Islet precursor cell (in vitro differentiated cells): ENCODE measurements around the gene MRPL9.

Source experiments
- DNase-seq: peaks from one replicate; pipeline ENCODE4 v3.0.0-alpha.2; 2018

Gene MRPL9

GRCh38 chr1:151729157-151729965, 33.9 kb downstream of the MRPL9 start:
- no peak for DNase-seq

GRCh38 chr1:151728151-151729054, 34.9 kb downstream of the MRPL9 start:
- DNase-seq, result peak; percentile 58

GRCh38 chr1:151723726-151724370, 39.4 kb downstream of the MRPL9 start:
- DNase-seq, result peak; percentile 32

GRCh38 chr1:151721788-151722510, 41.3 kb downstream of the MRPL9 start:
- no peak for DNase-seq

GRCh38 chr1:151720974-151721787, 42.1 kb downstream of the MRPL9 start, which contains the start of gene RIIAD1:
Gene RIIAD1 (plus strand): TSS chr1:151721522. CDS start chr1:151721537, 15 bp downstream.
- DNase-seq, result peak; percentile 69

GRCh38 chr1:151720554-151720953, 42.7 kb downstream of the MRPL9 start:
- no peak for DNase-seq

- no peak for DNase-seq
Measured at GRCh38 chr1:151720125-151720524, 43.2 kb downstream of the MRPL9 start.

GRCh38 chr1:151718666-151719065, 44.6 kb downstream of the MRPL9 start:
- DNase-seq, result no peak

GRCh38 chr1:151718011-151718431, 45.3 kb downstream of the MRPL9 start:
- no peak for DNase-seq

- DNase-seq, result peak; percentile 58
Measured at GRCh38 chr1:151716771-151717631, 46.3 kb downstream of the MRPL9 start, which contains the start of gene CELF3. Gene CELF3 (minus strand): TSS chr1:151716803. CDS start chr1:151716020, 783 bp downstream.

GRCh38 chr1:151716405-151716762, 46.9 kb downstream of the MRPL9 start:
- no peak for DNase-seq

- peak; percentile 57 for DNase-seq
Measured at GRCh38 chr1:151715726-151716404, 47.4 kb downstream of the MRPL9 start.

- DNase-seq, result no peak
Measured at GRCh38 chr1:151714820-151715725, 48.2 kb downstream of the MRPL9 start.

- DNase-seq, result no peak
Measured at GRCh38 chr1:151713874-151714273, 49.4 kb downstream of the MRPL9 start.

- no peak for DNase-seq
Measured at GRCh38 chr1:151713044-151713443, 50.3 kb downstream of the MRPL9 start.

- no peak for DNase-seq
Measured at GRCh38 chr1:151711951-151712350, 51.3 kb downstream of the MRPL9 start.

- no peak for DNase-seq
Measured at GRCh38 chr1:151711044-151711800, 52.1 kb downstream of the MRPL9 start.
